ENCODE data around the gene THRSP. TPM values are rescaled to one million over a fixed set of nuclear protein-coding genes. Genes with fewer than 3 reads are reported as not detected.
"Not testable (repeated sequence)": the region's sequence is repeated elsewhere in the genome, so short reads cannot be mapped to it uniquely, and the experiment has no call there.

The THRSP gene, protein sequence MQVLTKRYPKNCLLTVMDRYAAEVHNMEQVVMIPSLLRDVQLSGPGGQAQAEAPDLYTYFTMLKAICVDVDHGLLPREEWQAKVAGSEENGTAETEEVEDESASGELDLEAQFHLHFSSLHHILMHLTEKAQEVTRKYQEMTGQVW
- not detected for total RNA-seq (ENCODE audit: unreplicated experiment)
- long read RNA-seq = 0 reads

GRCh38 chr11:78063440-78064181 is at the start of gene THRSP:
Gene THRSP, plus strand, starts transcription at chr11:78063861. Its CDS starts 21 bp downstream, at chr11:78063882.
- no peak within 1 kb of the TSS for H3K27ac Mint-ChIP-seq (ENCODE audit: unreplicated experiment)
- DNase-seq (ENCODE audit: low spot score) = no peak
- no peaks in the 10 kb centered on the region for H3K4me1 Mint-ChIP-seq (ENCODE audit: unreplicated experiment)
- no peak for TF ChIP-seq CTCF (IDR thresholded peaks at IDR 0.05; ENCODE audit: unreplicated experiment)
- no peak within 1 kb of the TSS for H3K4me3 Mint-ChIP-seq (ENCODE audit: unreplicated experiment)
- H3K9me3 Mint-ChIP-seq (ENCODE audit: unreplicated experiment) = no peaks in the 10 kb centered on the region
- H3K36me3 Mint-ChIP-seq (ENCODE audit: low read depth, unreplicated experiment) = peaks cover 17% of the 10 kb centered on the region
- peaks cover 4% of the 10 kb centered on the region for H3K27me3 Mint-ChIP-seq (ENCODE audit: unreplicated experiment)

- H3K27ac Mint-ChIP-seq (ENCODE audit: unreplicated experiment); DNase-seq (ENCODE audit: low spot score); H3K27me3 Mint-ChIP-seq (ENCODE audit: unreplicated experiment); H3K4me1 Mint-ChIP-seq (ENCODE audit: unreplicated experiment); H3K4me3 Mint-ChIP-seq (ENCODE audit: unreplicated experiment); H3K9me3 Mint-ChIP-seq (ENCODE audit: unreplicated experiment); H3K36me3 Mint-ChIP-seq (ENCODE audit: low read depth, unreplicated experiment): not testable (repeated sequence)
Measured at GRCh38 chr11:78014937-78015520, 48.6 kb upstream of the THRSP start.

DNA sequence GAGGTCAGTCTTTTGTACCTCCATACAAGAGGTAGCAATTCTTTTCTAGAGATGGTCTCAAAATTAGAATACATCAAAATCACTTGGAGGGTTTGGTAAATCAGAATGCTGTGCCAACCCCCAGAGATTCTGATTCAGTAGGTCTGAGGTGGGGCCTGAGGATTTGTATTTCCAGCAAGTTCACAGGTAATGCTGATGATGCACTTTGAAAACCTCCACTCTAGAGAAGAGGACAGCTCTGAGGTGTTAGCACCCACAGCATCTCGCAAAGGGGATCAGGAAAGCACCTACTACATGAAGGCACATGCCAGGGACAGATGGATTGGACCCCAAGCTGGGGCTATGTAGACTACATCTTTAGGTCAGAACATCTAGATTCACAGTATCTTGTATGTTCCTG is 47.8 kb upstream of the THRSP start:
- no peak for DNase-seq (ENCODE audit: low spot score)
- Mint-ChIP-seq H3K27ac (ENCODE audit: unreplicated experiment) (no peak overlapping the region), H3K9me3 (ENCODE audit: unreplicated experiment) (no peaks in the 10 kb centered on the region), H3K27me3 (ENCODE audit: unreplicated experiment) (no peaks in the 10 kb centered on the region), H3K4me1 (ENCODE audit: unreplicated experiment) (no peaks in the 10 kb centered on the region), H3K36me3 (ENCODE audit: low read depth, unreplicated experiment) (no peaks in the 10 kb centered on the region), H3K4me3 (ENCODE audit: unreplicated experiment) (no peak overlapping the region)
- no peak for TF ChIP-seq CTCF (IDR thresholded peaks at IDR 0.05; ENCODE audit: unreplicated experiment)

DNA sequence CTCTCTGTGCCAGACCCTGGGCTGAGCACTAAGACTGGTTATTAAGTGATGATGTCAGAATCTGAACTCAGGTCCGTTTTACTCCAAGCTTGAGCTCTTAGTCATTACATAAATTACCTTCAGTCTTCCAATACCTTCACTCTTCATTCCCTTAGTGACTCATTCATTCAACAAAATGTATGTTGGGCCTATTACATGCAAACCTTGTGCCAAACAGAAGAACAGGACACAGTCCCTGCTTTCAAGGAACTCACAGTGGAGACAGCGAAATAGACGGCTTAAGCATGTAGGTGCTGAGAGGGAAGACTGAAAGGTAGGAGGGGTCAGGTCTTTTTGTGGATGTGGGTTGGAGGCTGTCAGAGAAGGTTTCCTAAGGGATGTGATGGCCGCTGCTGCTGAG is 43.9 kb upstream of the THRSP start:
- peaks cover 7% of the 10 kb centered on the region for H3K27me3 Mint-ChIP-seq (ENCODE audit: unreplicated experiment)
- TF ChIP-seq CTCF (IDR thresholded peaks at IDR 0.05; ENCODE audit: unreplicated experiment) = no peak
- no peaks in the 10 kb centered on the region for H3K9me3 Mint-ChIP-seq (ENCODE audit: unreplicated experiment)
- peaks cover 3% of the 10 kb centered on the region for H3K4me1 Mint-ChIP-seq (ENCODE audit: unreplicated experiment)
- no peak overlapping the region for H3K27ac Mint-ChIP-seq (ENCODE audit: unreplicated experiment)
- no peak for DNase-seq (ENCODE audit: low spot score)
- H3K4me3 Mint-ChIP-seq (ENCODE audit: unreplicated experiment) = no peak overlapping the region
- H3K36me3 Mint-ChIP-seq (ENCODE audit: low read depth, unreplicated experiment) = no peaks in the 10 kb centered on the region

DNA sequence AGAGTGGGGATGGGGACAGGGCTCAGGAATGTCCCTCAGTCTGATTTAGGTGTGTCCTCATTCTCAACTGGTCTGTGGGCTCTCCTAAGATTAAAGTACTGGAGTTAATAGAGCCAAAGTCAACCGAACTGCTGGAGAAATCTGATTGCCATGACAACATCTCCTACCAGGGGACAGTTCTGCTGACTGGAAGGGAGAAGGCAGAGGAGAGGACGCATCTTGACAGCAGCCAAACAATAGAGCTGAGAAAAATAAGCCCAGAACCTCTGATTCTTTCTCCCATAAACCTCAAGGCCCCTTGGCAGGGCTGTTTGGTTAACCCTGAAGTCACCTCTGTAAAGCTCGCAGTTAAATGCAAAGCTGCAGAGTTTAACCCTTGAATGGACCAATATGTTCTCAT is 43.4 kb upstream of the THRSP start:
- no peak overlapping the region for H3K4me3 Mint-ChIP-seq (ENCODE audit: unreplicated experiment)
- H3K27ac Mint-ChIP-seq (ENCODE audit: unreplicated experiment) = no peak overlapping the region
- no peaks in the 10 kb centered on the region for H3K36me3 Mint-ChIP-seq (ENCODE audit: low read depth, unreplicated experiment)
- TF ChIP-seq CTCF (IDR thresholded peaks at IDR 0.05; ENCODE audit: unreplicated experiment) = no peak
- peaks cover 3% of the 10 kb centered on the region for H3K4me1 Mint-ChIP-seq (ENCODE audit: unreplicated experiment)
- DNase-seq (ENCODE audit: low spot score) = no peak
- peaks cover 7% of the 10 kb centered on the region for H3K27me3 Mint-ChIP-seq (ENCODE audit: unreplicated experiment)
- no peaks in the 10 kb centered on the region for H3K9me3 Mint-ChIP-seq (ENCODE audit: unreplicated experiment)
